ACHN (cell line): ENCODE data around the gene PIGH.
A peak's percentile ranks its signal among the peaks of the same experiment; 100 is the strongest.
"Not testable (repeated sequence)": the region's sequence is repeated elsewhere in the genome, so short reads cannot be mapped to it uniquely, and the experiment has no call there.

Experiments
- DNase-seq: peaks from one replicate; pipeline ENCODE4 v3.0.0-alpha.2; 2015
- in situ Hi-C: cut with HindIII; loops from 2 replicates; pipeline ENCODE4 v1.10.0; 2017; ENCODE audit warnings: low sequenced_read_pairs, low pct_ligation_motif_present, low pct_unique_long_range_greater_than_20kb

PIGH gene

DNA sequence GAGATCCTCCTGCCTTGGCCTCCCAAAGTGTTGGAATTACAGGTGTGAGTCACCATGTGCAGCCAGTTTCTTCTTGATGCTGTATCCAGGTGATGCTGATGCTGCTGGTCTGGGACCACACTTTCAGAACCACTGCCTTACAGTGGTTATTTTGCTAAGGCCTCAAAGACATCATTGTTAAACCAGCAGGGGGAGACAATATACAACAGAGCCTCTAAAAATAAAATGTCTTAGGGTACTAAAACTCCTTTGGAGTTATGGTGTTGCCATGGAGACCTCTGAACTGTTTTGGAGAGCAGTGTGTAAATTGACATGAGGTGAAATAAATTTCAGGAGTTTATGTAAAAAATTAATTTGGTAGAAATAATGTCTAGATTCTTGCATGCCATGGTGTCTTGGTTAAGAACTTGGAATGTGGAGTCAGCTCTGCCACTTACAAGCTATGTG lies 18.6 kb upstream of the PIGH start:
- in situ Hi-C loops = no loop called here
- peak; percentile 75 for DNase-seq

GRCh38 chr14:67610491-67610890 lies 10.4 kb upstream of the PIGH start:
- no peak for DNase-seq
- in situ Hi-C loops = no loop called here

GRCh38 chr14:67609642-67610310 lies 9.7 kb upstream of the PIGH start:
- in situ Hi-C loops = no loop called here
- no peak for DNase-seq

GRCh38 chr14:67607646-67608045 lies 7.6 kb upstream of the PIGH start:
- in situ Hi-C loops = no loop called here
- no peak for DNase-seq

DNA sequence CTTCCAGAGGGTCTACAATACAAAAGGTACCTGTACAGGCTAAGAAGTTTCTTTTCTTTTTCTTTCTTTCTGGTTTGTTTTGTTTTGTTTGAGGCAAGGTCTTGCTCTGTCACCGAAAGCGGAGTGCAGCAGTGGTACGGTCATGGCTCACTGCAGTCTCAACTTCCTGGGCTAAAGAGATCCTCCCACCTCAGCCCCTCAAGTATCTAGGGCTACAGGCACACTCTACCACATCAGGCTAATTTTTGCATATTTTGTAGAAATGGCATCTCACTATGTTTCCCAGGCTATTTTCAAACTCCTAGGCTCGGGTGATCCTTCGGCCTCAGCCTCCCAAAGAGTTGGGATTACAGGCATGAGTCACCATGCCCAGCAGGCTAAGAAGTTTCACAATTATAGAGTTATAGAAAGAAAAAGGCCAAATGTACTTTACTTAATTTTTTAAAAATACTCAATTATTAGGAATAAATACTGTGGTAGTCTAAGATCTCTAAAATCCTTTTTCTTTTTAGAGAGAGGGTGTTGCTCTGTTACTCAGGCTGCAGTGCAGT lies 3.0 kb upstream of the PIGH start:
- in situ Hi-C loops = no loop called here
- DNase-seq = no peak

DNA sequence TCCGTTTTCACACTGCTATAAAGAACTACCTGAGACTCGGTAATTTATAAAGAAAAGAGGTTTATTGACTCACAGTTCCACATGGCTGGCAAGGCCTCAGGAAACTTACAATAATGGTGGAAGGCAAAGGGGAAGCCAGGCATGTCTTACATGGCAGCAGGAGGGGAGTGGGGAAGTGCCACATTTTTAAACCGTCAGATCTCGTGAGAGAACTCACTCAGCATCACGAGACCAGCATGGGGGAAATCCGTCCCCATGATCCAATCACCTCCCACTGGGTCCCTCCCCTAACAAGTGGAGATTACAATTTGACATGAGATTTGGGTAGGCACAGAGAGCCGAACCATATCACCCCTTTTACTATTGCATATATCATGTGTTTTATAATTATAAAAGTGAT lies 2.0 kb upstream of the PIGH start:
- DNase-seq = no peak
- in situ Hi-C loops = no loop called here

DNA sequence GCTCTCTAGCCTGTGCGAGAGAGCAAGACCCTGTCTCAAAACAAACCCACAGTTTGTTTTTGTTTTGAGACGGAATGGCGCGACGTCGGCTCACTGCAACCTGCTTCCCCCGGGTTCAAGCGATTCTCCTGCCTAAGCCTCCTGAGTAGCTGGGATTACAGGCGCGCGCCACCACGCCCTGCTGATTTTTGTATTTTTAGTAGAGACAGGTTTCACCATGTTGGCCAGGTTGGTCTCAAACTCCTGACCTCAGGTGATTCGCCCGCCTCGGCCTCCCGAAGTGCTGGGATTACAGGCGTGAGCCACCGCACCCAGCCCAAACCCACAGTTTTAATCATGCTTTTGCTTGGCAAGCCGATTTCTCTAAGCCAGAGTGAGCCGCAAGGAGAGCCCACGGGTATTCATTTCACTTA lies 500 bp upstream of the PIGH start:
- in situ Hi-C loops, DNase-seq: not testable (repeated sequence)

- DNase-seq = no peak
- in situ Hi-C loops = no loop called here
These were observed 4.7 kb downstream of the PIGH start for GRCh38 chr14:67595392-67595791.

DNA sequence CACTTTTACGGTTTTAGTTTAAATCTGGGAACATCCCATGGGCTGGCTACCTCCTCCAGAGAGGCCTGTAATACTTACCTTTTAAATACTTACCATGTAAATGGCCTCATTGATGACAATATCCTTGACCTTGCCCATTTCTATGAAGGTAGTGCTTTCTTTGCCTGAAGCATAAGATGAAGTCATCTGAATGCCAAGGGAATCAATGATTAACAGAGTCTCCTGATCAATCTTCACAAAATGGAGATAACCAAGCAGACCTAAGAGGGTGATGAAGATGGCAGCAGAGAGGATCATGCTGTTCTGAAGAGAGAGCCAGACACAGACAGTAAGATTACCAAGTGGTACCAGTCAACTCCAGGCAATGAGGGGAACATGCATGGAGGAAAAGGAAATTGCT lies 6.4 kb downstream of the PIGH start:
- in situ Hi-C loops = not testable (repeated sequence)
- peak; percentile 5 for DNase-seq

GRCh38 chr14:67589204-67589770 lies 10.8 kb downstream of the PIGH start:
- in situ Hi-C loops = no loop called here
- no peak for DNase-seq

DNA sequence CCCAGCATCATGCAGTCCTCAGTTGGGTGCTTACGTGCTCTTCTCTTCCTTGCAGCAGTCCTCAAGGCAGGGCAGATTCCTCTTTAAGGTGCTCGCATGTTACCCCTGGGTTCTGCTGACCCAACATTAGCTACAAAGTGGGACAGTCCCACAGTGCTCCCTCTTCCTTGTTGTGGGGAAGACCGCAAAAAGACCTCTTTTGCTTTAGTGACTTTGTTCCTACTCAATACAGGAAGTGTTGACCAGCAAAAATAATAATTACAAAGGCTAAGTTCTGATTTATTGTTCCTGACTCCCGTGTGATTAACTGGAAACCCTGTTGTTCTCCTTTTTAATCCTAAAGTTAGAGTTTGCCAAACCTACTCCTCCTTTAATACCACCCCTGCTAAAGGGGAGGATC lies 13.7 kb downstream of the PIGH start:
- no peak for DNase-seq
- in situ Hi-C loops = no loop called here

DNA sequence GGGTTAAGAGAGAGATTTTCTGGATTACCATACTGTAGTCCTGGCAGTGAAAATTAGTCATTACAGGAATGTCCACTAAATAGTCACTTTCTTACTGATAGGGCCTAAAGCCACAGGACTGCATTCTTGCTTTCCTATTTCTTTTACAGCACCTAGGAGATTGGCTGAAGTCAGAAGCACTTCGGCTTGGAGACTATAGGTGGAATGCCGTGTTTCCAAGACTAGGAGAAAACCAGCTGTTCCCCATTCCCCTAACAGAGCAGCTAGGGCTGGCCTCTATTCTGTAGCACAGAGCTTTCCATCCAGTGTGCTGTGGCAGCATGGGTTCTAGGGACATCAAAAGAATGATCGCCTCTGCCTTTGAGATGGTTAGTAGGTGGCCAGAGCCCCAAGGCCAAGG lies 15.1 kb downstream of the PIGH start:
- no peak for DNase-seq
- in situ Hi-C loops = no loop called here

DNA sequence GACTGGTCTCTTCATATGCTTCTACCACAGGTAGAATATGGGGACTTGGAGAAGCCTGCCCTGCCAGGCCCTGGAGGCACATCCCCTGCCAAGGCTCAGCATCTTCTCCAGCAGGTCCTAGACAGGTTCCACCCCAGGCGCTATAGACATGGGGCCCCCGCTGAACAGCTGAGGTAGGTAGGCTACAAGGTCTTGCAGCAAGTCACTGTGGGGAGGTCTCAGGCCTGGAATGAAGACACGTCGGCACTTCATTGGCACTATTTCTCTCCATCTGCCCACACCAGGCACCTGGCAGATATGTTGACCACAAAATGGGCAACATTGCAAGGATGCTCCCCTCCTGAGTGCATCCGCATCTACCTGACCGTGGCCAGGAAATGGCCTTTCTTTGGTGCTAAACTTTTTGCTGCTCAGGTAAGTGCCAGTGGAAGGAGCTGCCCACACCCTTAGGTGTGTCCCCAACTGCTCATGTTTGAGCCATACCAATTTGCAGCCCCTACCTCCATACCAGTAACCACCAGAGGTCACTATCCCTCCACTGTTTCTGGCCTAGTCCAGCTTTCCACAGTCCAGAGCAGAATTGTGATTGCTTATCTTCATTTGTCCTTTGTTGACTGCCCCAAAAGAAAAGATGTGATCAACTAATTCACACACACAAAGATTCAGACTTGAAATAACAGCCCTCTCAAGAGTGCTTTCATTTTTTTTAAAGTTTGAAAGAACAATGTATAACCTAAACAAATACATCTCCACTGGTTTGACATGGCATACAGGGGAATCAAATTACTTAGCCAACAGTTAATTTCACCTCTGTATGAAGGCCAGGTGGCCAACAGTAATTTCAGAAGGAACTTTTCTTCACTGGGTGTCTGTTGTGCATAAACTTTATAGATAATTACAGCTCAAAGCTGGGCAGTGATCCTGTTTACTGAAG lies 16.1 kb downstream of the PIGH start:
- in situ Hi-C loops = no loop called here
- peak; percentile 46 for DNase-seq

DNA sequence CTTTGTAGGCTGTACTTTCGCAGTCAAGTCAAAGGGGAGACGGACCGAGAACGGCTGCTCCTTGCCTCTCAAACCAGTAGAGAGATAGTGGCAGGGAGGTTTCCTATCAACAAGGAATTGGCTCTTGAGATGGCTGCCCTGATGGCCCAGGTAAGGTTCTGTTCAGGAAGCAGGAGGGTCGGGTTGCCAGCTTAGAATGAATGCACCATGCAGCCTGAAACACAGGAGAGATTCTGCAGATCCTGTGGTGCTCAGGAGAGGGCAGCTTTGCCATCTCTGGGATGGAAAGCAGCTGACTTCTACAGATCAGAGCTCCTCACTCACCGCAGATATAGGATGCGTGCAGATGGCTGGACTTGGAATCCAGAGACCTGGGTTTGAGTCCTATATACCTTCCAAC lies 18.0 kb downstream of the PIGH start:
- in situ Hi-C loops = no loop called here
- DNase-seq = no peak

DNA sequence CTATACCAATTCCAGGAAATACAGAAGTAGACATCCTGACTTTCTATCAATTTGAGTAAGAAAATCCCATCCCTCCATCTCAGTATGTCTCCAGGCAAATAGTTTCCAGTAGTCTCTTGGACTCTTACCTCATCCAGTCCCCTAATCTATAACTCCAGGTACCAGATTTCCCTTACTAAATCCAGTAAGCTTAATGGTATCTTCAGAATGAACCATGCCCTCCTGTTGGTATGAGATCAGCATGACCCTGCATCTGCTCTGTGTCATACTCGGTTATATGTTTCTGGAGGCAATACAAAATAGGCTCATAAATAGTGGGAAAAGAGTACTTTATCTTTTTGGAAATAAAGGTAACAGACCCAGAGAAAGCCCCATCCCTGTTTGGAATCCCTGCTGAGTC lies 18.4 kb downstream of the PIGH start:
- no peak for DNase-seq
- in situ Hi-C loops = no loop called here

DNA sequence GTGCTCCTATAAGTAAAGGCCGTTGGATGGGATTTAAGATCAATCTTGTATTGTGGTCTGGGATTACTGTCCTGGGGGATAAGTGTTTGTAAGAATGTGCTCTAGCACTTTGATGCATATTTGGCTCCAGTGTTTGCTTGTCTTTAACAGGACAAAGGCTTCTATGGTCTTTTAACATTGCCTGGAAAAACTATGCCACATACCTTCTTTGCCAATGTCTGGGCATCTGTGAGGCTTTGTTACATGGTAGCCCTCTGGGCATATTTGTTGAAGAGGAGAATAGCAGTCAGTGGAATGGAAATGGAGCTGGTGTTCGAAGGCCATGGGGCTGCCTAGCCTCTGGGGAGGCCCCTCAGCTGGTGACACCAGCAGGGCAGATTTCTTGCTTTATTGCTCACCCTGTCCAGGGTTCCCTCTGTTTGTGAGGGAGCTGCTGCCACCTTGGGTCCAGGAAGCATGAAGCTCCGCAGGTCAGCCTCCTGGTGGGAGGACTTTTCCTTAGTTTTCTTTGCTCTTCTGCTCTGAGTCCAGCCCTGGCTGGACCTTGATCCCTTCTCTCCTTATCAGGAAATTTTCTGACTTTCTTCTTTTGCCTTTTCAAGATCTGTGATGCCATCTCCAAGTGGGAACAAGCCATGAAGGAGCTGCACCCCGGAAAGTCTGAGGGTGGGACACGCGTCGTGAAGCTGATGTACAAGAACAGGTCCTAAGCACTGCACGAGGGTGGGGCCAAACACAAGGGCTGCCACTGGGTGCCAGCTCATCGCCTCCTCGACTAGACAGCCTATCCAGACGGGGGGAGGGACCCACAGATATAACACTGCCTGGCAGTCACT lies 19.5 kb downstream of the PIGH start:
- in situ Hi-C loops = no loop called here
- no peak for DNase-seq

GRCh38 chr14:67579636-67580035 lies 20.4 kb downstream of the PIGH start:
- DNase-seq = no peak
- in situ Hi-C loops = no loop called here

GRCh38 chr14:67579040-67579439 lies 21.0 kb downstream of the PIGH start:
- DNase-seq = no peak

More at GRCh38 chr14:67579040-67579439, 21.0 kb downstream of the PIGH start:
- in situ Hi-C loops = no loop called here
